ENCODE measurements around the gene PCDHGA6.

The PCDHGA6 gene

GRCh38 chr5:141356133-141356532 is 17.6 kb upstream of the PCDHGA6 start:
- Histone ChIP-seq H3K4me3 (ENCODE audit: insufficient read depth in 1 of 2, low read depth in 1 of 2, low read length in 2 of 2) (no peak overlapping the region), H3K4me2 (ENCODE audit: low read length, poor library complexity, severe bottlenecking) (no peak overlapping the region), H3K4me1 (ENCODE audit: control insufficient read depth, insufficient read depth, low read depth, low read length) (peaks cover 1% of the 10 kb centered on the region), H4K8ac (ENCODE audit: low read length) (no peak overlapping the region), H2AK5ac (ENCODE audit: low read length, severe bottlenecking) (no peak overlapping the region), H4K91ac (ENCODE audit: low read length) (no peak overlapping the region), H3K4ac (ENCODE audit: low read depth in 1 of 2, low read length in 2 of 2) (no peak overlapping the region), H3K79me1 (replicated peaks; ENCODE audit: low read length, poor library complexity, severe bottlenecking) (no peaks in the 10 kb centered on the region), H3K27me3 (ENCODE audit: control insufficient read depth in 1 of 2, insufficient read depth in 1 of 2, low read length in 2 of 2) (no peaks in the 10 kb centered on the region), H2BK15ac (ENCODE audit: low read depth, poor library complexity, severe bottlenecking) (no peak overlapping the region), H3K14ac (ENCODE audit: low read length in 2 of 2) (no peak overlapping the region), H3K27ac (ENCODE audit: low read length, poor library complexity, severe bottlenecking) (no peak overlapping the region), H2BK5ac (ENCODE audit: low read depth, low read length, poor library complexity, severe bottlenecking) (no peak overlapping the region), H3K18ac (ENCODE audit: low read depth in 1 of 2, low read length in 2 of 2) (no peak overlapping the region), H3K36me3 (ENCODE audit: control insufficient read depth in 1 of 2, insufficient read depth in 2 of 2, low read depth in 1 of 2, low read length in 2 of 2) (no peaks in the 10 kb centered on the region), H2BK12ac (ENCODE audit: low read length in 2 of 2) (no peak overlapping the region), H3K23ac (ENCODE audit: low read length in 2 of 2) (no peak overlapping the region), H3K9ac (ENCODE audit: low read length) (no peak overlapping the region), H3K9me3 (ENCODE audit: control insufficient read depth, low read length) (peaks cover 69% of the 10 kb centered on the region), H2BK120ac (ENCODE audit: low read depth, low read length) (no peak overlapping the region), H2AFZ (ENCODE audit: low read depth, low read length) (no peak overlapping the region)
- WGBS: 80% methylated on average over 5 of the region's 5 CpGs
- DNase-seq: no peak

- H2BK5ac ChIP-seq (ENCODE audit: low read depth, low read length, poor library complexity, severe bottlenecking): no peak overlapping the region
- no peak overlapping the region for H4K91ac ChIP-seq (ENCODE audit: low read length)
- H2AFZ ChIP-seq (ENCODE audit: low read depth, low read length): no peak overlapping the region
- H2BK12ac ChIP-seq (ENCODE audit: low read length in 2 of 2): no peak overlapping the region
- H3K27ac ChIP-seq (ENCODE audit: low read length, poor library complexity, severe bottlenecking): no peak overlapping the region
- H3K18ac ChIP-seq (ENCODE audit: low read depth in 1 of 2, low read length in 2 of 2): no peak overlapping the region
- H2BK120ac ChIP-seq (ENCODE audit: low read depth, low read length): no peak overlapping the region
- H3K4ac ChIP-seq (ENCODE audit: low read depth in 1 of 2, low read length in 2 of 2): no peak overlapping the region
- no peaks in the 10 kb centered on the region for H3K27me3 ChIP-seq (ENCODE audit: control insufficient read depth in 1 of 2, insufficient read depth in 1 of 2, low read length in 2 of 2)
- no peaks in the 10 kb centered on the region for H3K36me3 ChIP-seq (ENCODE audit: control insufficient read depth in 1 of 2, insufficient read depth in 2 of 2, low read depth in 1 of 2, low read length in 2 of 2)
- no peak overlapping the region for H2AK5ac ChIP-seq (ENCODE audit: low read length, severe bottlenecking)
- H3K4me3 ChIP-seq (ENCODE audit: insufficient read depth in 1 of 2, low read depth in 1 of 2, low read length in 2 of 2): peak overlapping the region in 1 of 2 experiments; percentile 19
- peaks cover 70% of the 10 kb centered on the region for H3K9me3 ChIP-seq (ENCODE audit: control insufficient read depth, low read length)
- no peak overlapping the region for H3K14ac ChIP-seq (ENCODE audit: low read length in 2 of 2)
- no peak overlapping the region for H4K8ac ChIP-seq (ENCODE audit: low read length)
- H3K9ac ChIP-seq (ENCODE audit: low read length): no peak overlapping the region
- no peak overlapping the region for H3K23ac ChIP-seq (ENCODE audit: low read length in 2 of 2)
- no peak for DNase-seq
- H2BK15ac ChIP-seq (ENCODE audit: low read depth, poor library complexity, severe bottlenecking): no peak overlapping the region
- no peaks in the 10 kb centered on the region for H3K4me1 ChIP-seq (ENCODE audit: control insufficient read depth, insufficient read depth, low read depth, low read length)
- no peak overlapping the region for H3K4me2 ChIP-seq (ENCODE audit: low read length, poor library complexity, severe bottlenecking)
- 88% methylated on average over 19 of the region's 19 CpGs for WGBS
- no peaks in the 10 kb centered on the region for H3K79me1 ChIP-seq (replicated peaks; ENCODE audit: low read length, poor library complexity, severe bottlenecking)
Measured at GRCh38 chr5:141356950-141357349, 16.7 kb upstream of the PCDHGA6 start.

GRCh38 chr5:141359790-141360426 is 13.8 kb upstream of the PCDHGA6 start, which contains the start of gene PCDHGB2:
TSS of gene PCDHGB2 (plus strand) at chr5:141359994. CDS start at chr5:141360136, 142 bp downstream.
- Histone ChIP-seq H3K14ac (ENCODE audit: low read length in 2 of 2) (no peak within 1 kb of the TSS), H2BK5ac (ENCODE audit: low read depth, low read length, poor library complexity, severe bottlenecking) (no peak within 1 kb of the TSS), H3K9me3 (ENCODE audit: control insufficient read depth, low read length) (peaks cover 78% of the 10 kb centered on the region), H2BK12ac (ENCODE audit: low read length in 2 of 2) (no peak within 1 kb of the TSS), H3K27me3 (ENCODE audit: control insufficient read depth in 1 of 2, insufficient read depth in 1 of 2, low read length in 2 of 2) (no peaks in the 10 kb centered on the region), H3K36me3 (ENCODE audit: control insufficient read depth in 1 of 2, insufficient read depth in 2 of 2, low read depth in 1 of 2, low read length in 2 of 2) (no peaks in the 10 kb centered on the region), H3K18ac (ENCODE audit: low read depth in 1 of 2, low read length in 2 of 2) (no peak within 1 kb of the TSS), H3K4ac (ENCODE audit: low read depth in 1 of 2, low read length in 2 of 2) (no peak within 1 kb of the TSS), H3K79me1 (replicated peaks; ENCODE audit: low read length, poor library complexity, severe bottlenecking) (no peaks in the 10 kb centered on the region), H3K4me3 (ENCODE audit: insufficient read depth in 1 of 2, low read depth in 1 of 2, low read length in 2 of 2) (peak within 1 kb of the TSS in 1 of 2 experiments; percentile 70), H2AFZ (ENCODE audit: low read depth, low read length) (no peak within 1 kb of the TSS), H2AK5ac (ENCODE audit: low read length, severe bottlenecking) (no peak within 1 kb of the TSS), H2BK15ac (ENCODE audit: low read depth, poor library complexity, severe bottlenecking) (no peak within 1 kb of the TSS), H4K91ac (ENCODE audit: low read length) (no peak within 1 kb of the TSS), H3K4me2 (ENCODE audit: low read length, poor library complexity, severe bottlenecking) (no peak within 1 kb of the TSS), H3K23ac (ENCODE audit: low read length in 2 of 2) (no peak within 1 kb of the TSS), H3K9ac (ENCODE audit: low read length) (no peak within 1 kb of the TSS), H3K27ac (ENCODE audit: low read length, poor library complexity, severe bottlenecking) (no peak within 1 kb of the TSS), H2BK120ac (ENCODE audit: low read depth, low read length) (no peak within 1 kb of the TSS), H3K4me1 (ENCODE audit: control insufficient read depth, insufficient read depth, low read depth, low read length) (no peaks in the 10 kb centered on the region), H4K8ac (ENCODE audit: low read length) (no peak within 1 kb of the TSS)
- peak; percentile 1 for DNase-seq
- 74% methylated on average over 23 of the region's 24 CpGs for WGBS

GRCh38 chr5:141360685-141361084 is 13.0 kb upstream of the PCDHGA6 start:
- no peaks in the 10 kb centered on the region for H3K27me3 ChIP-seq (ENCODE audit: control insufficient read depth in 1 of 2, insufficient read depth in 1 of 2, low read length in 2 of 2)
- 87% methylated on average over 12 of the region's 15 CpGs for WGBS
- H3K9ac ChIP-seq (ENCODE audit: low read length): no peak overlapping the region
- H2BK120ac ChIP-seq (ENCODE audit: low read depth, low read length): no peak overlapping the region
- no peak for DNase-seq
- H3K4ac ChIP-seq (ENCODE audit: low read depth in 1 of 2, low read length in 2 of 2): no peak overlapping the region
- peaks cover 81% of the 10 kb centered on the region for H3K9me3 ChIP-seq (ENCODE audit: control insufficient read depth, low read length)
- H3K23ac ChIP-seq (ENCODE audit: low read length in 2 of 2): no peak overlapping the region
- H2BK12ac ChIP-seq (ENCODE audit: low read length in 2 of 2): no peak overlapping the region
- H3K79me1 ChIP-seq (replicated peaks; ENCODE audit: low read length, poor library complexity, severe bottlenecking): no peaks in the 10 kb centered on the region
- H3K27ac ChIP-seq (ENCODE audit: low read length, poor library complexity, severe bottlenecking): no peak overlapping the region
- H4K8ac ChIP-seq (ENCODE audit: low read length): no peak overlapping the region
- H3K4me1 ChIP-seq (ENCODE audit: control insufficient read depth, insufficient read depth, low read depth, low read length): no peaks in the 10 kb centered on the region
- no peak overlapping the region for H2BK15ac ChIP-seq (ENCODE audit: low read depth, poor library complexity, severe bottlenecking)
- no peak overlapping the region for H2BK5ac ChIP-seq (ENCODE audit: low read depth, low read length, poor library complexity, severe bottlenecking)
- peak overlapping the region in 1 of 2 experiments; percentile 70 for H3K4me3 ChIP-seq (ENCODE audit: insufficient read depth in 1 of 2, low read depth in 1 of 2, low read length in 2 of 2)
- no peak overlapping the region for H3K4me2 ChIP-seq (ENCODE audit: low read length, poor library complexity, severe bottlenecking)
- no peak overlapping the region for H3K14ac ChIP-seq (ENCODE audit: low read length in 2 of 2)
- no peak overlapping the region for H2AFZ ChIP-seq (ENCODE audit: low read depth, low read length)
- no peak overlapping the region for H2AK5ac ChIP-seq (ENCODE audit: low read length, severe bottlenecking)
- no peak overlapping the region for H3K18ac ChIP-seq (ENCODE audit: low read depth in 1 of 2, low read length in 2 of 2)
- H4K91ac ChIP-seq (ENCODE audit: low read length): no peak overlapping the region
- no peaks in the 10 kb centered on the region for H3K36me3 ChIP-seq (ENCODE audit: control insufficient read depth in 1 of 2, insufficient read depth in 2 of 2, low read depth in 1 of 2, low read length in 2 of 2)

All from mesenchymal stem cell (in vitro differentiated cells and primary cell).